LNCAP (cell line): ENCODE results near the gene ARHGEF10L.

ENCODE experiments used
- CTCF ChIP-seq: fragments of 450-650 bp; IDR thresholded peaks from 2 replicates; pipeline ENCODE4 v1.5.1; 2017; ENCODE audit warnings: mild to moderate bottlenecking

ARHGEF10L gene

GRCh38 chr1:17596186-17596585 lies 56.7 kb downstream of the ARHGEF10L start:
- TF ChIP-seq CTCF = no peak

GRCh38 chr1:17596651-17597509 lies 57.4 kb downstream of the ARHGEF10L start:
- TF ChIP-seq CTCF = no peak

- no peak for TF ChIP-seq CTCF
Measured at GRCh38 chr1:17597651-17598050, 58.2 kb downstream of the ARHGEF10L start.

- TF ChIP-seq CTCF = no peak
Measured at GRCh38 chr1:17598251-17598650, 58.8 kb downstream of the ARHGEF10L start.

- no peak for TF ChIP-seq CTCF
Measured at GRCh38 chr1:17599291-17599953, 59.9 kb downstream of the ARHGEF10L start.

- TF ChIP-seq CTCF = no peak
Measured at GRCh38 chr1:17599954-17600300, 60.4 kb downstream of the ARHGEF10L start.

GRCh38 chr1:17600321-17600720 lies 60.8 kb downstream of the ARHGEF10L start:
- TF ChIP-seq CTCF = no peak
